Measurements from ENCODE around the gene YAE1.

DNA sequence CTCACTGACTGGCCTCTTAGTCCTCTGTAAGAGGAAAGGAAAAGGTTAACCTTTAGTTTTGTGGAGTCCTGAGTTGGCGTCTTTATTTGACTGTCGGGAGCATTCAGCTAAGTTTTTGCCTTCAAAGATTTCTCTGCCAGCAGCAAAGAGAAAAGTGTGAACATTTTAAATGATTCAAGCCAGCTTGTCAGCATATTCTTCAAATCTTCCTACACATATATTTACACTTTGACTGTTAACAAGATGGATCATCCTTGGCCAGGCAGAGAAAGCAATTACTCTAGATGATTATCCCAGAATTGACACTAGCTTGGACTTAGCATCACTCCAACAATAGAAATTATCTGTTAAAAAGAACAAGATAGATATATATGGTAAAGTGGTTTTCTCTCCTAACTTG lies 15.8 kb upstream of the YAE1 start:
- TF ChIP-seq CTCF (IDR thresholded peaks at IDR 0.05) = no peak
- no peak for TF ChIP-seq EZH2 (IDR thresholded peaks at IDR 0.05)
- no peak for TF ChIP-seq EZH2phosphoT487 (IDR thresholded peaks at IDR 0.05)
